Amniotic epithelial cell (primary cell): ENCODE measurements around the gene CCNY.
"Not testable (repeated sequence)": the region's sequence is repeated elsewhere in the genome, so short reads cannot be mapped to it uniquely, and the experiment has no call there.

Experiments
- DNase-seq: peaks from one replicate; pipeline ENCODE4 v3.0.0-alpha.2; 2010; ENCODE audit warnings: low read depth

Gene CCNY

DNA sequence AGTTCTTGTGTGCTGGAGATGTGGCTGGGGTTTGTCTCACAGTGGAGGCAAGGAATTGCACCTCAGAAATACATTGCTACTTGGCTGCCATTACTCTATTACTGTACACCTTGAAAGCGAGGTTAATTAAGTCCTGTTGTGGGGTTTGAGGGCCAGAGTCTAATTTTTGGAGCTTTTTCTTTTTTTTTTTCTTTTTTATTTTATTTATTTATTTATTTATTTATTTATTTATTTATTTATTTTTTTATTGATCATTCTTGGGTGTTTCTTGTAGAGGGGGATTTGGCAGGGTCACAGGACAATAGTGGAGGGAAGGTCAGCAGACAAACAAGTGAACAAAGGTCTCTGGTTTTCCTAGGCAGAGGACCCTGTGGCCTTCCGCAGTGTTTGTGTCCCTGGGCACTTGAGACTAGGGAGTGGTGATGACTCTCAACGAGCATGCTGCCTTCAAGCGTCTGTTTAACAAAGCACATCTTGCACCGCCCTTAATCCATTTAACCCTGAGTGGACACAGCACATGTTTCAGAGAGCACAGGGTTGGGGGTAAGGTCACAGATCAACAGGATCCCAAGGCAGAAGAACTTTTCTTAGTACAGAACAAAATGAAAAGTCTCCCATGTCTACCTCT is 69.8 kb downstream of the CCNY start:
- DNase-seq = not testable (repeated sequence)

DNA sequence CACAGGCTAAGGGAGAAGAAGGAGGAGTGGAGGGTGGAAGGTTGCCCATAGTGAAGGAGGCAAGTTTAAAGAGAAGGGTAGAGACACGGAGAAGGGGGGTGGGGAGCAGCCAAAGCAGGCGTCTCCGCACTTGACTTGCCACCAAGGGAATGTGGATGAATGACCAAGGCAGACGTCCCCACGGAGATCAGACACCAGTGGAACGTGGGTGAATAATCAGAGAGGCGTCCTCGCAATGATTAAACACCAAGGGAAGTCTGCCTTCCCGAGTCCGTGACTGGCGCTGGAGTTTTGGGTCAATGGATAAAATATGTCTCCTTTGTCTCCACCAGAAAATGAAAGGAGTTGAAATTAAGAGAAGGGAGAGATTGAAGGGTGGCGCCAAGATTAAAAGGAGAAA is 71.4 kb downstream of the CCNY start:
- not testable (repeated sequence) for DNase-seq

DNA sequence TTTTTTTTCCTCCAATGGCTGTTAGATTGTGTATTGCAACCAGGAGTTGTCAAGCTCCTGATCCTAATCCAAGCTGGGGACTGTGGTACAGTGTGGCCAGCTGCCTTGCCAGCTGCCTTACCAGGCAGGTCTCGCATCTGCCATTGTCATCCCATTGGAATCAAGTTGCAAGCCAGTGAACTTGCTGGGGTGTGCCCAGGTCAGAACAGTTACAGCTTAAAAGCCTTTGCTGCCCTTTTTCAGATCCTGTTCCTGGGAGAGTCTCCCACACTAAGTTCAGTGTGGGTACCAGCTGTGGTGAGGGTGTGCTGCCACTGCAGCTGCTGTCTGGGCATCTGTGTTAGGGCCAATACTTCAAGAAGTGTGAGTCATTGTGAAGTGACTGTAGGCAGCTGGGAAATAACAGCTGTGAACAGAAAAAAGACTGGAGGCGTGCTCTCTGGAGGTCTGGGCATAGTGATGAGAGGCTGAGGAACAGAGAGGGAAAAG is 72.8 kb downstream of the CCNY start:
- DNase-seq = peak; percentile 85

DNA sequence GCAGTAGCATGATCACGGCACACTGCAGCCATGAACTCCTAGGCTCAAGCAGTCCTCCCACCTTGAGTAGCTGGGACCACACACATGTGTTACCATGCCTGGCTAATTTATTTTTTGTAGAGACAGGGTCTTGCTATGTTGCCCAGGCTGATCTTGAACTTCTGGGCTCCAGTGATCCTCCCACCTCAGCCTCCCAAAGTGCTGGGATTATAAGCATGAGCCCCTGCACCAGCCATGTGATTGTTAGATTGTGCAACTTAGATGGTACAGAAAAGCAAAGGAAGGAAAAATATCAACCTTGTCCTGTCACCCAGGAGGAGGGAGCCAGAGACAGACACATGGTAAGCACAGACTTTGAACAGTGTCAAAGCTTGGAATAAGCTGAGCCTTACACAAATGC is 73.5 kb downstream of the CCNY start:
- DNase-seq = no peak

DNA sequence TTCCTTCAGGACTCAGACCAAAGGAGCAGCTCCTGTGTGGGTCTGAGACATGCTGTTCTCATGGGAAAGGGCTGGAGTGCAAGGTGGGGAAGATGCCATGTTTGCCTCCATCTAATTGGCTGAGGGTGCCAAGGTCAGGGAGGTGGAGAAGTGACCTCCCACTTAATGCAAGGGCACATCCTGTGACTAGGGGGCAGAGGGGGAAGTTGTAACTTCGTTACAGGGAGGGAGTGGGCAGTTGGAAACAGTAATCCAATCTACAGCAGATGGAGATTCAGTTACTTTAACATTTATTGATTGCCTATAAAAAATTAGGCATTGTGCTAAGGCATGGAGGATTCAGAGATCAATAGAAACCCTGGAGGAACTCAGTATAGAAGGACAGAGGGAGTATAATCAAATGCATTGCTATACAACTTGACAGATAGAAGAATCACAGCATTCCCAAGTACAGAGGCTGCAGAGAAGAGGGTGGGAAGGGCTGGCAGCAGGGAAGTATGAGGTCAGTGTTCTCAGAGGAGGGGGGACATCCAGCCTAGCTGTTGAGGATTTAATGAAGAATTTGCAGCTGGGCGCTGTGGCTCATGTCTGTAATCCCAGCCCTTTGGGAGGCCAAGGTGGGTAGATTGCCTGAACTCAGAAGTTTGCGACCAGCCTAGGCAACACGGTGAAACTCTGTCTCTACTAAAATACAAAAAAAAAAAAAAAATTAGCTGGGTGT is 75.9 kb downstream of the CCNY start:
- peak; percentile 73 for DNase-seq

DNA sequence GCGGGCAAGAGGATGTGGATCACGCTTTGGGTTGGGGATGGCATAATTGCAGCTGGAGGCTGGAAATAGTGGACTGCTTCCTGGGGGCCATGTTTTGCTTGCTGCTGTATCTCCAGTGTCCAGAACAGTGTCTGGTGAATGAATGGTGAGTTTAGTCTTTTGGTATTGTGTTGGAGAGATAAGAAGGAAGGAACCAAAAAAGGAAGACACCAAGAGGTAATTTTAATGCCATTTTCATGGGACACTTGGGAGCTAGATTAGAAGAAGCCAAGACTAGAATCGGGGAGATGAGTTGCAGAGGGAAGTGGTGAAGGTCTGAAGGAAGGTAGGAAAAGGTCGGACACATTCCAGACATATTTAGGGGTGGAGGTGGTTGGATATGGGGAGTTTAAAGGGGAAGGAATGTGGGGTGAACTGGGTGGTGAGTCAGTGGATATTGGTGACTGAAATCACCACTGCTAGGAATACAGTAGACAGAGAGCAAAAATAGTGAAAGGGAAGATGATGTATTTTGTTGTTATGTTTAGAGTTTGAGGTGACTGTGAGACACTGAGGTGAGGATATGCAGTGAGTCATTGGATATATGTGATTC is 76.7 kb downstream of the CCNY start:
- DNase-seq = peak; percentile 60

DNA sequence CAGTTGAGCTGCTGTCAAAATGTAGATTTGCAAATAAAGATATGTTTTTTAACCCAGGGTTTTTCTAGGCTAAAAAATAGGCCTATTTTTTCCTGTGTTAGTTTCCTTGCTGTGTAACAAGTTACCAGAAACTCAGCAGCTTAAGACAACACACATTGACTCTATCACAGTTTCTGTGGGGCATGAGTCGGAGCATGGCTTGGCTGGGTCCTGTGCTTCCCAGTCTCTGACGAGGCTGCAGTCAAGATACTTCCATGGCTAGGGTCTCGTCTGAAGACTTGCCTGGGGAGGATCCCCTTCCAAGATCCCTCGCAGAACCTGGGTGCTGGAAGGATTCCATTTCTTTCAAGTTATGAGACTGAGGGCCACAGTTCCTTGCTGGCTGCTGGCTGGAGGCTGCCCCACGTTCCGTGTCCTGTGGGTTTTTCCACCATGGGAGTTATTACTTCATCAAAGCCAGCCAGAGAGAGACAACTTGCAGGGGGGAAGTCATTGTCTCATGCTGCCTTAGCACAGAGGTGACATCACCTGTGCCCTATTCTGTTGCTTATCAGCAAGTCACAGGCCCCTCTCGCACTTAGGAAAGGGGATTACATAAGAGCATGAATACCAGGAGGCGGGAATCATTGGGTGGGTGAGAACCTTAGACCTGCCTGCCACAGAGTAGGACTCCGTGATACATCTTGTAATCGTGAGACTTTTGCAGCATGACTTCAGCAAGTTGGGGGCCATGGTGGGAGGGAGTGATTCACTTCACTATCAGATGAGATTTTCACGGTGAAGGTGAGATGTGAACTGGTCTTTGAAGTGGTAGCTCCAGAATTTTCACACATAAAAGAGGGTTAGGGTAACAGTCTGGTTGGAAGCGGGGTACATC is 77.9 kb downstream of the CCNY start:
- DNase-seq = peak; percentile 55

DNA sequence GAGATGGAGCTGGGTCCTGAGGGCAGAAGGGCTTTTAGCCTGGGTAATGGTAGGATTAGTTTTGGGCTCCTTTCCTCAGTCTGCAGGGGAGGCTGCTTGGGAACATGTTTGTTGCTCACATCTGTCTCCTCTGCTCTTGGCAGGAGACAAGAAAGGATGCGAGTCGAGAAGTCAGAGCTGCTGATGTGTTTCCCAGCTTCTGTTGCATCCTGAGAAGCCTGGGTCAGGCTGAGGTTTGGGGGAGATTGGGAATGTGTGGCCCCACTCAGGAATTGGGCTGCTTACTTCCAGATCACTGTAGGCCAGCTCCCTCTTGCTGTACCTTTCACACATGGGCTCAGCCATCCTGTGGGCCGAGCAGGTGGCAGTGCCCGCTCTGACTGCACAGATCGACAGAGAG is 79.2 kb downstream of the CCNY start:
- DNase-seq = no peak

DNA sequence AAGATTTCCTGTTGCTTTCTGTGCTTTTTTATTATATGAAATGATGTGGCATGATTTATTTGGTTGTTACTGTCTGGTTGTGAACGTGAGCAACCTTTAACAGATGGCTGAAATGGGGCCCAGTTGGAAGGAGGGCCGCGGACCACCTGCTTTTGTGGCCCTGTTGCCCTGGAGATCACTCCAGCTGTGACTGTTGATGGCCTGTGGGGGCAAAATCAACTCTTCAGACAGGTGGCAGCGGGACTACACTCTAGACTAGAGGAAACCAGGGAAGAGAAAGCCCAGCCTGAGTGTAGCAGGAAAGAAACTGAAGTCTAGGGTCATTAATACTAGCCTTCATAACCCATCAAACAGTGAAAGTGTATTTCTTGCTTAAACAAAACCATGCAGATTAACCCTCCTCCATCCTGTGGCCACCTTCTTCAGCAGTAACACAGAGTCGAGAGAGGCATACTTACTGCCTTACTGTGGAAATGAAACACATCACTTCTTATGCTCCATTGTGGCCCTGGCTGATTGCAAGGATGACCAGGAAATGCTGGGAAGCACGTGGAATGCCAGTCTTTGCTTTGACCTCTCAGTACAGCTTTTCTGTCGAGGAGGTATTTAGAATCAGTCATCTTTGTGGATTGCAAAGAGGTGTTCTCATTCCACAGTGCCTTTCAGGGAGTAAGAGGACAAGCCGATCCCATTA is 80.5 kb downstream of the CCNY start:
- peak; percentile 47 for DNase-seq

DNA sequence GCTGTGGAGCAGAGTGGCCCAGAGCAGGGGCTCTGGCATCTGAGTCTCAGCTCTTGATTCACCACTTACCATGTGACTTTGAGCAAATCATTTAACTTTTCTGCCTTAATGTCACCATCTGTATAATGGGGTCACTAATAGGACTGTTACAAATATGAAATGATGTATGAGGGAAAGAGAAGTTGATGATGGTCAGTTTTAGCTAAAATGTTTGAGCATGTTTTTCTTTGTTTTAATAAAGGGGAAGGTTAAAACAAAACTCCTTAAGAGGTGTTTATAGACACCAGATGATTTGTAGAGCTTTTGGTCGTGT is 81.0 kb downstream of the CCNY start:
- DNase-seq = no peak

DNA sequence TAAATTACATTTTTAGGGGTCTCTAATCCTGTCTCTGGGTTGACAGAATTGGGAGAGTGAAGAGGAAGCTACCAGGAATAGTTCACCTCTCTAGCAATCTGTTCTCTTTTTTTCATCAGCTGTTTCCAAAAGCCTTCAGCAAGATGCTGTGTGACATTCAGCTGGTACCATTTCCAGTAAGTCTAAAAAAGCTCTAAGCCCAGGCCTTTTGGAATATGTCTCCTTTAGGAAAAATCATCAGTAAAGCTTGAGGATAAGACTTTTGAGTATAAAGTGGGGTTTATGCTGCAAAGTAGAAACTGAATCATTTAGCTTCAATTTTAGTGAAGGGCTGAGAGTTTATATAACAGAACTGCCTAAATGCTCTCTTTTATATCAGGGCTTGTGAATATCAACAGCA is 81.5 kb downstream of the CCNY start:
- no peak for DNase-seq

DNA sequence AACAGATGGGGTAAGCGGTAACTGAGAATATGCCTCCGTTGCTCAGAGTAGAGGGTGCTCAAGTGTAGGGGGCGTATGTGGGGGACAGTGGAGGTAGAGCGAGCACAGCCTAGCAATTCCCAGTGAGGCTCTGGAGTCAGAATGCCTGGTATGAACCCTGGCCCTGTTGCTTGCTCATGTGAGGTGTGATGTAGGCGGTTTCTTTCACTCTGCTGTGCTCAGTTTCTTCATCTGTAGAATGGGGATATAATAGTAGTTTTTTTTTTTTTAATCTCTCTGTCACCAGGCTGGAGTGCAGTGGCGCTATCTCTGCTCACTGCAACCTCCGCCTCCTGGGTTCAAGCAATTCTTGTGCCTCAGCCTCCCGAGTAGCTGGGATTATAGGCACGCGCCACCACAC is 82.3 kb downstream of the CCNY start:
- not testable (repeated sequence) for DNase-seq

DNA sequence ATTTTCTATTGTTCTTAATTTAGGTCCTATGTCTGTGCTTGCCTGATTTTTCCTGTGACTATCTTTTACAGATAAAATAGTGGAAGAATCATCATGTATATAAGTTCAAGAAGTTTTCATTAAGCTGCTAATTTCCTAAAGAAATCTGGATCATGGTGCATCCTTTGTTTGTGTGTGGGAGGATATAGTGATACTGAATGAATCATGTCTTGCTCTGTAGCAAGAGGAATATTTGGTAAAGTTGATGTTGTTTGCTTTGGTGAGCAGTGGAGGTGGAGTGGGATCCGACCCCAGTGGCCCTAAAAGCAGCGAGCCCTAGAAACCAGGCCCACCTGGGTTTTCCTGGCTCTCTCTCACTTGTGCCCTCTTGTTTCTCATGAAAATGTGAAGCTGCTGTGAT is 83.7 kb downstream of the CCNY start:
- peak; percentile 84 for DNase-seq

DNA sequence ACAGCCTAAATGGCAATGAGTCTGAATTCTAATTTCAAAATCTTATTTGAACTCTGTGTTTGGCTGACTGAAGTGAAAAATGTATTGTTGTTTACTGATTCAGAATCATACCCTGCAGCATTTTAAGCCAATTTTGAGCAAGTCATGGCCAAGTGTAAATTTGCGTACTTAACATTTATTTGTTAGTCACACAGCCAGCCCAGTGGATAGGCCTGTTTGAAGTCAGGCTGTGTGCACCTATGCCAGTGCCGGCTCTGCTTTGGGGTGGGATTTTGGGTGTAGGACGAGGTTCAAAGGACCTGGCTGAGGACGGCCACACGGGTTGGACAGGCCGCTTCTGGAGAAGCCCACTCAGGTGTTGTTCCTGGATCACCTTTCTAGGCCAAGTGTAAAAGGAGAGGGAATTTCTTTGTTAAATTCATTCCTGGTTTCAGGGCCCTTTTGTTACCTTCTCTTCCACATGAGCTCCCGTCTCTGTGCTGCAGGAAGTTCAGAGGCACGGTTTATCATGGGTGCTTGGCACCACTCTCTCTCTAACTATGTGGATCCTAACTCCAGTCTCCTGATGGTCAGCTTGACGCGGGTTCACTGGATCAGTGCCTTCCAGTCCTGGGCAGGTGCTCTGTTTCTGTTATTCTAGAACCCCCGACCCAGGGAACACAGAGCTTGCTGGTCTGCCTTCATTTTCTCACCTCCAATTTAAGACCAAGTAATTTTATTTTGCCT is 84.7 kb downstream of the CCNY start:
- peak; percentile 40 for DNase-seq

DNA sequence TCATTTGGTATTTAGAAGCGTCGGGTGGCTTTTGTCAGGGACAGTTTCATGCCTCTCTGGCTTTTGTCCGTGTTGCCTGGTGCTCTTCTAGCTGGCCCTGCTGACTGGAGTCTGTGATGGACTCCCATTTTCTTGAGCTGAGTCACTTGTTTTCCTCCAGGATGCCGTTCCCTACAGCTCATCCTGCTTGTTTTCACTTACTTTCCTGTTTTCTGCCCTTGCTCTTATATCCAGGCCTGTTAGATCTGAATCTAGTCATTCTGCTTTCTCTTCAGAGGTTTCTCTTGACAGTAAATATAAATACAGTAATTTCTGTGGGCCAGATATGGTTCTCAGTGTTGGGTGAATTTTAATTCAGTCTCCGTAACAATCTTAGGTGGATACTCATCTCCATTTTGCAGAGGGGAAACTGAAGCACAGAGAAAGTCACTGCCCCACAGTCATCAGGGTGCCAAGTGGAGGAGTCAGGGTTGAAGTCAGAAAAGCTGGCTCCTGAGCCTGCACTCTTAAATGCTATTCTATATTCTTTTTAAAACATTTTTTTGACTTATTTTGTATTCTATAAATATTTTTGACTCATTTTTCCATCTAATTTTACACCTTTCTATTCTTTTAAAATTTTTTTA is 85.4 kb downstream of the CCNY start:
- DNase-seq = peak; percentile 98

DNA sequence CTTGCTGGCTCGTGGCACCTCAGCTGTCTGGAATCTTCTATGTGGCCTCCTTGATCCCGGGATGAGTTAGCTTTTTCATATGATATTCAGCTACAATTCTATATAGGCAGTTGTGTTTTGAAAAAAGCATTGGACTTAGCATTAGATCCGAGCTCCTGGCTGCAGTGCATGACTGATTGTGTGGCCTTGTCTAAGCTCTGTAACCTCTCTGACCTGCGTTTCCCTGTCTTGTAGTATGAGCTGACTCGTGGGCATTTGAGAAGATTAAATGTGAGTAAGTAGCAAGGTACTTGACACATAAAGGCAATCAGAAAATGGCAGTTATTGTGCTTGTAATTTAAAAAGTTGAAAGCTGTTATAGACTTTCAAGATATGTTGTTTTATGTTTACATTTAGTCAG is 85.9 kb downstream of the CCNY start:
- peak; percentile 92 for DNase-seq

DNA sequence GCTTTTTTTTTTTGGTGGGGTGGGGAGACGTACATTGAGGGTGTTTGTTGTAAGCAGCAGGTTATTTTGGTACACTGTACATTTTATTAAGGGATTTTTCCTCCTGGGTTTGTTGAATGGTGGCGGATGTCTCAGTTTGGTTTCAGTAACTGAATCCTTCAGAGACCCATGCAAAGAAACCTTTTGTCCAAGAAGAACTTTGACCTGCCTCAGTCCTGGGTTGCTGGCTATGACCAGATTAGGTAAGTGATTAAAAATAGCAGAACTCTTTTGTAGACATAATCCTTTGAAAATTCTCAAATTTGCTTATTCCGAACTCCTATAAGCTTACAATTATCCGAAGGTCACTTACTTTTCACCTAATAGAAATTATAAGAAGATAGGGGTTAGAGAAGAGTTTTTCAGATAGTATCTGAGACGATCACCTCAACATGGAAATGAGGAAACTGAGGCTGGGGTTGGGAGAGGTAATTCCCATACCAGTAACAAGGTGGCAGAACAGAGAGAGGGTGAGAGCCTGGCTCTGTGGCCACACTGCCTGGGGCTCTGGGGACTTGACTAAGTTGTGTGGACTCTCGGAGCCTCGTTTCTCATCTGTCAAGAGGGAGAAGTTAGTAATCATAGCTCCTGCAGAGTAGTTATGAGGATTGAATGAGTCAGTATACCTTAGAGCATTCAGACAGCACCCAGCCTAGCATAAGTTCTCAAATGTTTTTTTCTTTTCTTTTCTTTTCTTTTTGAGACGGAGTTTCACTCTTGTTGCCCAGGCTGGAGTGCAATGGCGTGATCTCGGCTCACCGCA is 87.4 kb downstream of the CCNY start:
- peak; percentile 74 for DNase-seq

DNA sequence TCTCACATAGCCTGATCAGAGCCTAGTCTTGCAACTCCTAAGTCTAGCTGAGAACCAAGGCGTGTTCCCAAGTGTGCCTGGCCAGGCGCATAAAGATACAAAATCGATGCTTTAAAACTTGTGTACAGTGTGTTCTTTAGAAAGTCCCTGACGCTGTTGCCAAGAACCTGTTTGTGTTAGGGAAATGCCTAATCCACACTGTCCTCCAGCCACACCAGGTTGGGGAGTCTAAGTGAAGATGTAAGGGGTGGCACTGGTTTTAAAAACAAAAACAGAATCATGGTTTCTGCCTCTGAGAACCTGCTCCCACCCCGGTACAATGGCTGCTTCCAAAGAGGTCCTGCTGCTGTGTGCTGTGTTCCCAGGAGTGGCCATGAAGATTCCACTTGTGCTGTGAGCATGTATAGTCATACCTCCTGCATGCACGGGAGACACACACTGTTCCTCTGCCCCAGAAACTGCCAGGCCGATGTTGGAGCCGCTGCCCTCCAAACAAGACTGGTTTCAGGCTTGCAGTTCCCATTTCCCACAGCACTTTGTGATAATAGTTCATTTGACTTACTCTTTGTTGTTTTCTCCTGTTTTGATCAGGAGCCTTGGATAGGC is 88.5 kb downstream of the CCNY start:
- no peak for DNase-seq

DNA sequence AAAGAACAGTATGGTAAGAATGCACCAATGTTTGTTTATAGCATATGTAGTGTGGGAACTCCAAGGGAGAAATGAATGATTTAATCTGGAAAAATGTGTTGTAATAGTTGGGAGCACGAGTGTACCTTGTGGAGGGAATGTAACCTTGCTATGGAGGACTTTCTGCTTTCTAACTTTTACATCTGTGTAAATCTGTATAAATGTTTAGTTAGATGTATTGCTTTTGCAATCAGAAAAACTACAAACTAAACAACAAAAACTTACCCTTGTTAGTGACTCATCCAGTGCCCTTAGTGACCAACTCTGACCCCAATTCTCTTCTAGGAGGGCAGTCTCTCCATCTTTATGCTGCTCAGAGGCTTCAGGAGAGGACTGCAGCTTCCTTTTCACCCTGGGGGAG is 89.3 kb downstream of the CCNY start:
- DNase-seq = peak; percentile 68

DNA sequence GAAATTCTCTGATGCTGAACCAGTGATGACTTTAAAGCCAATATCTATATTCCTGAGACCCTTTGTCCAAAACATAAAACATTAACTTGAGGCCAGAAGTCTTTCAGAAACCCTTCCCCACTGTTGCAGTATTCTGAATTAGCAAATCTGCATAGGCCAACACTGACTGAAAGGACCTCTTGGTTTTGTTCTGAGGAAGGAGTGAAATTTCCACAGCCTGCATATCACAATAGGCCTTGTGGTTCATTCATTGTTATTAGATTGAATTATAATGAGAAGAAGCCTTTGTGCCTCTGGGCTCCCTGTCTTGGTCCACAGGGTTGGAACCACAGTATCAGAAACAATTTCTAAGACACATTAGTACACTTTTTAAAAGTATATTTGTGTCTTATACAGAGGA is 90.3 kb downstream of the CCNY start:
- DNase-seq = no peak
